GM19240 (cell line): ENCODE data around the gene IKZF2.

ENCODE experiments used
- DNase-seq: peaks from one replicate; pipeline ENCODE4 v3.0.0; 2011; ENCODE audit warnings: low spot score; ENCODE audit not compliant: insufficient read length

Gene IKZF2

GRCh38 chr2:213002383-213002782, 149.0 kb downstream of the IKZF2 start:
- no peak for DNase-seq

- DNase-seq = no peak
Observed at GRCh38 chr2:213001297-213001910, 150.0 kb downstream of the IKZF2 start.

- no peak for DNase-seq
Observed at GRCh38 chr2:212998626-212999359, 152.6 kb downstream of the IKZF2 start.

GRCh38 chr2:212997526-212998020, 153.8 kb downstream of the IKZF2 start:
- DNase-seq = no peak

GRCh38 chr2:212995920-212996319, 155.5 kb downstream of the IKZF2 start:
- no peak for DNase-seq

GRCh38 chr2:212994976-212995375, 156.4 kb downstream of the IKZF2 start:
- no peak for DNase-seq

- no peak for DNase-seq
Observed at GRCh38 chr2:212991120-212991519, 160.3 kb downstream of the IKZF2 start.

GRCh38 chr2:212990697-212991096, 160.7 kb downstream of the IKZF2 start:
- DNase-seq = no peak

GRCh38 chr2:212987492-212987891, 163.9 kb downstream of the IKZF2 start:
- DNase-seq = no peak

- DNase-seq = no peak
Observed at GRCh38 chr2:212984129-212984528, 167.3 kb downstream of the IKZF2 start.

- no peak for DNase-seq
Observed at GRCh38 chr2:212979799-212980198, 171.6 kb downstream of the IKZF2 start.

- no peak for DNase-seq
Observed at GRCh38 chr2:212979046-212979612, 172.3 kb downstream of the IKZF2 start.

- no peak for DNase-seq
Observed at GRCh38 chr2:212977152-212977551, 174.3 kb downstream of the IKZF2 start.

GRCh38 chr2:212975333-212975732, 176.1 kb downstream of the IKZF2 start:
- DNase-seq = no peak

GRCh38 chr2:212974692-212975091, 176.7 kb downstream of the IKZF2 start:
- no peak for DNase-seq

- no peak for DNase-seq
Observed at GRCh38 chr2:212973347-212973746, 178.1 kb downstream of the IKZF2 start.

GRCh38 chr2:212970132-212970531, 181.3 kb downstream of the IKZF2 start:
- DNase-seq = no peak

GRCh38 chr2:212968284-212969081, 182.9 kb downstream of the IKZF2 start:
- no peak for DNase-seq

- DNase-seq = no peak
Observed at GRCh38 chr2:212966884-212967283, 184.5 kb downstream of the IKZF2 start.

GRCh38 chr2:212962691-212963090, 188.7 kb downstream of the IKZF2 start:
- no peak for DNase-seq

GRCh38 chr2:212961255-212961654, 190.2 kb downstream of the IKZF2 start:
- DNase-seq = no peak

- no peak for DNase-seq
Observed at GRCh38 chr2:212960336-212960735, 191.1 kb downstream of the IKZF2 start.
